ENCODE results near the gene YWHAE. TPM values are rescaled to one million over a fixed set of nuclear protein-coding genes. Genes with fewer than 3 reads are reported as not detected.
"Not testable (repeated sequence)": the region's sequence is repeated elsewhere in the genome, so short reads cannot be mapped to it uniquely, and the experiment has no call there.

The YWHAE gene
- total RNA-seq, 1 donor from 2014 or later = 393 TPM

- no peak overlapping the region for H3K4me3 ChIP-seq
- no peaks in the 10 kb centered on the region for H3K36me3 ChIP-seq
- H3K27me3 ChIP-seq = no peaks in the 10 kb centered on the region
- no peak overlapping the region for H3K27ac ChIP-seq
- DNase-seq = no peak
- no peak for TF ChIP-seq CTCF (IDR thresholded peaks at IDR 0.05)
- peaks cover 10% of the 10 kb centered on the region for H3K4me1 ChIP-seq
- intact Hi-C loops (cut with DNase I) = no loop called here
- no peak for ATAC-seq
- H3K9me3 ChIP-seq = no peaks in the 10 kb centered on the region
Observed at GRCh38 chr17:1402262-1402586, 2.2 kb upstream of the YWHAE start.

- H3K27me3 ChIP-seq = no peaks in the 10 kb centered on the region
- no peaks in the 10 kb centered on the region for H3K36me3 ChIP-seq
- ATAC-seq (peak; percentile 52), DNase-seq (peak; percentile 82)
- H3K4me3 ChIP-seq = peak overlapping the region; percentile 93
- peaks cover 33% of the 10 kb centered on the region for H3K4me1 ChIP-seq
- peak overlapping the region; percentile 96 for H3K27ac ChIP-seq
- intact Hi-C loops (cut with DNase I) = no loop called here
- H3K9me3 ChIP-seq = no peaks in the 10 kb centered on the region
- TF ChIP-seq CTCF (IDR thresholded peaks at IDR 0.05) = no peak
Observed at GRCh38 chr17:1398931-1399678, 917 bp downstream of the YWHAE start.

DNA sequence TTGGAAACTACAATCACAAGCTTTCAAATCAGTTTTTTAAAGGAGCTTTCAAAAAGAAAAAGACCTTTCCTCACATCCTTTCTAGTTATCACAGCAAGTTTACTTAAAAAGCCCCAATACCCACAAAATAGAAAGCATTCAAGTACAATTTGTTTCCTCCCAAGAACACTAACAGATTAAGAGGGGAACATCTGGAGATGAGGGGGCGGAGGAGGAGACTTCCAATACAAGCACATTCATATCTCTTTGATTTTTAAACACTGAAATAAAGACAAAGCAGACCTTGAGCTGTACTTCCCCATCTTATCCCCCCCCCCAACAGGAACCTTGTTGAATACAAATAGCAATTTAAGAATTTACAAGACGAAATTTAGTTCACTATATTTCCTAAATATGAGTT is 2.0 kb downstream of the YWHAE start:
- Histone ChIP-seq H3K4me3 (peak overlapping the region; percentile 93), H3K9me3 (no peaks in the 10 kb centered on the region), H3K4me1 (peaks cover 42% of the 10 kb centered on the region), H3K27ac (peak overlapping the region; percentile 96), H3K27me3 (no peaks in the 10 kb centered on the region), H3K36me3 (no peaks in the 10 kb centered on the region)
- intact Hi-C loops (cut with DNase I) = no loop called here
- no peak for DNase-seq
- no peak for ATAC-seq
- no peak for TF ChIP-seq CTCF (IDR thresholded peaks at IDR 0.05)

DNA sequence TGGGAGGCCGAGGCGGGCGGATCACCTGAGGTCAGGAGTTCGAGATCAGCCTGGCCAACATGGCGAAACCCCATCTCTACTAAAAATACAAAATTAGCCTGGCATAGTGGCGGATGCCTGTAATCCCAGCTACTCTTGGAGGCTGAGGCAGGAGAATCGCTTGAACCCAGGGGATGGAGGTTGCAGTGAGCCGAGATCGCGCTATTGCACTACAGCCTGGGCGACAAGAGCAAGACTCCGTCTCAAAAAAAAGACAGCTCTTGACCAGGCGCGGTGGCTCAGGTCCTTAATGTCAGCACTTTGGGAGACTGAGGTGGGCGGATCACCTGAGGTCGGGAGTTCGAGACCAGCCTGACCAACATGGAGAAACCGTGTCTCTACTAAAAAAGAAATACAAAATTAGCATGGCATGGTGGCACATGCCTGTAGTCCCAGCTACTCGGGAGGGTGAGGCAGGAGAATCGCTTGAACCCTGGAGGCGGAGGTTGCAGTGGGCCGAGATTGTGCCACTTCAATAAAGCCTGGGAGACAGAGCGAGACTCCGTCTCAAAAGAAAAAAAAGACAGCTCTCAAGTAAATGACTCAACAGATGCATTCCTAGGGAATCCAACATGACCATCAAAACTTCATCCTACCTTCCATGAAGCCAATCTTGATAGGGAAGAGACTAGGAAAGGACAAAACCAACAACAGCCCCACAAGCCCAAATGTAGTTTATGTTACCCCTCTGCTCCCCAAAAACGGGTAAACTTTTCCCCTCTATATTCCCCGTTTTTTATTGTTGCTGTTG is 4.0 kb downstream of the YWHAE start:
- H3K9me3 ChIP-seq; H3K27ac ChIP-seq; H3K27me3 ChIP-seq; ATAC-seq; H3K4me3 ChIP-seq; H3K36me3 ChIP-seq; intact Hi-C loops (cut with DNase I): not testable (repeated sequence)
- peak; percentile 50 for DNase-seq
- H3K4me1 ChIP-seq = peaks cover 59% of the 10 kb centered on the region

DNA sequence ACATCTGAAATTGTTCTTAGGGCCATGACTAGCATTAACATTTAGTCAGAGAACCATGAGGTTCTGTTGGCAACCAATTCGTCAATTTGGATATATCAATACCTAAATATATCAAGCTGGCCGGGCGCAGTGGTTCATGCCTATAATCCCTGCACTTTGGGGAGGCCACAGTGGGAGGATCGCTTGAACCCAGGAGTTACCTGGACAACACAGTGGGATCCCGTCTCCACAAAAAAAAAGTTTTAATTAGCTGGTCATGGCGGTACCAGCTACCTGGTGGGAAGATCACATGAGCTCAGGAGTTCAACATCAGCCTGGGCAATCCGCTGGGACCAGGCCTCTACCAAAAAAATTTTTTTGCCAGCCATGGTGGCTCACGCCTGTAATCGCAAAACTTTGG is 8.4 kb downstream of the YWHAE start:
- Histone ChIP-seq H3K27ac (no peak overlapping the region), H3K4me3 (no peak overlapping the region)
- DNase-seq = peak; percentile 27

More for the DNA sequence above, 8.4 kb downstream of the YWHAE start:
- TF ChIP-seq CTCF (IDR thresholded peaks at IDR 0.05) = no peak
- H3K4me1 ChIP-seq = peaks cover 71% of the 10 kb centered on the region
- no peaks in the 10 kb centered on the region for H3K9me3 ChIP-seq
- no peak for ATAC-seq
- H3K27me3 ChIP-seq = no peaks in the 10 kb centered on the region
- H3K36me3 ChIP-seq = no peaks in the 10 kb centered on the region
- intact Hi-C loops (cut with DNase I) = no loop called here
